ENCODE data around the gene PPFIBP1. TPM values are rescaled to one million over a fixed set of nuclear protein-coding genes. Genes with fewer than 3 reads are reported as not detected.

Gene PPFIBP1
- polyA plus RNA-seq, 1 of the 3 experiments (the other 2 are of a cell fraction): 55.0 TPM

- 90% methylated on average over 1 of the region's 1 CpG for WGBS (ENCODE audit: low lambda C conversion rate)
- H3K36me3 ChIP-seq (replicated peaks in 1 of 2; ENCODE audit: control insufficient read depth in 1 of 2, insufficient read depth in 2 of 2, low read length in 1 of 2): peaks cover 74 to 95% of the 10 kb centered on the region in 2 experiments
- CTCF ChIA-PET: interaction anchor here (0.6 to 0.8 kb wide), 2 partner anchors 21 to 162 kb away, joined by 3 read pairs; no protein-coding TSS in a partner anchor
Measured at GRCh38 chr12:27672643-27673042, 148.6 kb downstream of the PPFIBP1 start.

More at GRCh38 chr12:27672643-27673042, 148.6 kb downstream of the PPFIBP1 start:
- POLR2A ChIA-PET: no interaction called here
- no peak for DNase-seq
- Histone ChIP-seq H3K4me3 (ENCODE audit: low read depth in 2 of 2, low read length in 1 of 2) (no peak overlapping the region), H3K27me3 (ENCODE audit: insufficient read depth) (no peaks in the 10 kb centered on the region), H3K9me2 (no peaks in the 10 kb centered on the region), H3K4me1 (ENCODE audit: control insufficient read depth in 1 of 2, insufficient read depth in 2 of 2, low read depth in 1 of 2, low read length in 1 of 2) (peaks cover 0 to 6% of the 10 kb centered on the region in 2 experiments; a peak in 1 of 4 replicates), H3K27ac (ENCODE audit: low read depth in 2 of 2, low read length in 1 of 2) (no peak overlapping the region), H4K20me1 (ENCODE audit: insufficient read depth) (no peaks in the 10 kb centered on the region), H3K9me3 (no peaks in the 10 kb centered on the region), H3K4me2 (no peak overlapping the region), H3K9ac (no peak overlapping the region), H3K79me2 (ENCODE audit: insufficient read depth) (no peaks in the 10 kb centered on the region), H2AFZ (ENCODE audit: low read depth) (no peak overlapping the region), H3F3A (replicated peaks; ENCODE audit: insufficient read depth) (peaks cover 9% of the 10 kb centered on the region)
- TF ChIP-seq REST (IDR thresholded peaks at IDR 0.05; ENCODE audit: low read depth, low read length) (no peak), PBX3 (IDR thresholded peaks at IDR 0.05) (no peak), GATA2 (CRISPR knock-in tag; IDR thresholded peaks at IDR 0.05) (no peak), RXRA (IDR thresholded peaks at IDR 0.05; ENCODE audit: borderline replicate concordance, low read depth) (no peak), USF2 (IDR thresholded peaks at IDR 0.05; ENCODE audit: borderline replicate concordance, low read depth, low read length) (no peak), YY1 (IDR thresholded peaks at IDR 0.05; ENCODE audit: low read depth) (no peak), ZBTB33 (IDR thresholded peaks at IDR 0.05; ENCODE audit: borderline replicate concordance, low read depth) (no peak), SIN3A (IDR thresholded peaks at IDR 0.05; ENCODE audit: borderline replicate concordance, low read depth, low read length) (no peak), TAF1 (IDR thresholded peaks at IDR 0.05; ENCODE audit: borderline replicate concordance, low read depth, low read length) (no peak), EP300 (IDR thresholded peaks at IDR 0.05; ENCODE audit: borderline replicate concordance in 1 of 2, low read depth in 1 of 2, low read length in 1 of 2) (no peak), SMC3 (IDR thresholded peaks at IDR 0.05; ENCODE audit: low read depth, low read length) (no peak), MXI1 (IDR thresholded peaks at IDR 0.05; ENCODE audit: low read depth, low read length) (no peak), GABPA (IDR thresholded peaks at IDR 0.05; ENCODE audit: low read depth) (no peak), IRF3 (IDR thresholded peaks at IDR 0.05; ENCODE audit: low read depth, low read length) (no peak), NFIC (IDR thresholded peaks at IDR 0.05; ENCODE audit: borderline replicate concordance) (no peak), RCOR1 (IDR thresholded peaks at IDR 0.05; ENCODE audit: low read length) (no peak)

Data from SK-N-SH (cell line).